Globus pallidus (tissue), 1 donor: ENCODE data around the gene LRRC45.

Source experiments
- DNase-seq: peaks from one replicate; pipeline ENCODE4 v3.0.0-alpha.2; 2015; ENCODE audit warnings: low spot score

The LRRC45 gene

GRCh38 chr17:82063424-82064415 is 40.6 kb downstream of the LRRC45 start:
- DNase-seq: no peak

GRCh38 chr17:82064433-82065192 is 41.5 kb downstream of the LRRC45 start:
- DNase-seq: no peak

GRCh38 chr17:82065193-82065637 is 42.1 kb downstream of the LRRC45 start:
- DNase-seq: no peak

- peak; percentile 35 for DNase-seq
Observed at GRCh38 chr17:82065638-82066303, 42.7 kb downstream of the LRRC45 start, which contains the start of gene DUS1L. Gene DUS1L (minus strand): TSS chr17:82065804. CDS start chr17:82065059, 745 bp downstream.

GRCh38 chr17:82070611-82071010 is 47.5 kb downstream of the LRRC45 start:
- no peak for DNase-seq

- DNase-seq: no peak
Observed at GRCh38 chr17:82072827-82073226, 49.7 kb downstream of the LRRC45 start.

- DNase-seq: no peak
Observed at GRCh38 chr17:82073446-82073845, 50.3 kb downstream of the LRRC45 start.

GRCh38 chr17:82076018-82076784 is 53.1 kb downstream of the LRRC45 start:
- DNase-seq: no peak

- DNase-seq: no peak
Observed at GRCh38 chr17:82076785-82077591, 53.9 kb downstream of the LRRC45 start.

GRCh38 chr17:82077617-82078358 is 54.7 kb downstream of the LRRC45 start:
- DNase-seq: no peak

- DNase-seq: no peak
Observed at GRCh38 chr17:82078433-82078832, 55.3 kb downstream of the LRRC45 start.

- DNase-seq: no peak
Observed at GRCh38 chr17:82079001-82079677, 56.0 kb downstream of the LRRC45 start.

GRCh38 chr17:82080048-82080788 is 57.1 kb downstream of the LRRC45 start:
- DNase-seq: no peak
